GM21786 (cell line): Measurements from ENCODE around the gene UBL4A.

ENCODE experiments used
- ATAC-seq: cut with Tn5 transposase; IDR thresholded peaks from one replicate; pipeline ENCODE4 v1.9.1; 2021; ENCODE audit not compliant: unreplicated experiment

UBL4A gene

GRCh38 chrX:154483325-154483724 lies 3.1 kb downstream of the UBL4A start:
- ATAC-seq = no peak

GRCh38 chrX:154482786-154483185 lies 3.6 kb downstream of the UBL4A start:
- no peak for ATAC-seq

DNA sequence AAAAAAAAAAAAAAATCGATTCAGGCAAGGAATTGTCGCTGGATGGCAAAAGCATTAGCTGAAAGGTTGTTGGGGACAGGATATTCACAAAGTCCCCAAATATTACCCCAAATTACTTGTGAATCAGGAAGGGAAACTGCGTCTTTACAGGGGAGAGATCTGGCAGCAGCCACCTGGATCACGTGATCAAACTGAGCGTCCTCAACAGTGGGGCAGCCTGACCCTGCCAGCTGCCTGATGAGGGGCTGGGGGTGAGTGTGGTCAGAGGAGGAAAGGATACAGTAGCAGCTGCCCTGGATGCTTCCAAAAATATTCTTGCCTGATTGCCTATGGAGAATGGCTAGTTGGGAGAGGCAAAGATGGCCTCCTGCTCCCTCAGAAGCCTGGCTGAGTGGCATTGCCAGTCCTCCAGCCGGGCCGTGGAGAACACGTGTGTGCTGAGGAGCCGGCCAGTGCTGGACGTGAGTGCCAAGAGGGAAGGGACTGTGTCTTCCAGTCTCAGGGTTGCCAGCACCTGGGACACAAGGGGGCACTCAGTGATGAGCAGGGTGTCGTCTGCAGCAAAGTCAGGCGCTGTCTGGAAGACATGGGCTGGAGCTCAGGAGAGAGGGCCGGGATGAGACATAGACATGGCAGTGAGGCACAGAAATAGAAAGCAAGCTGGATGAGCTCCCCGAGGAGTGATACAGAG lies 4.4 kb downstream of the UBL4A start:
- ATAC-seq = no peak

DNA sequence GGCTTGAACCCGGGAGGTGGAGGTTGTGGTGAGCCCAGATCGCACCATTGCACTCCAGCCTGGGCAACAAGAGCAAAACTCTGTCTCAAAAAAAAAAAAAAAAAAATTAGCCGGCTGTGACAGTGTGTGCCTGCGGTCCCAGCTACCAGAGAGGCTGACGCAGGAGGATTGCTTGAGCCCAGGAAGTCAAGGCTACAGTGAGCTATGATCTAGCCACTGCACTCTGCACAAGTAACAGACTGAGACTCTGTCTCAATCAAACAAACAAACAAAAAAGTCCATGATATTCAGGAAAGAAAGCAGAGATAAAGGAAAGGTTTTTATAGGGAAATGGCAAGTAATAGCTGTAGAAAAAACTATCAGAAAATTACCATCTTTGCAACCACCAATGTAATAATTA lies 5.2 kb downstream of the UBL4A start:
- no peak for ATAC-seq

DNA sequence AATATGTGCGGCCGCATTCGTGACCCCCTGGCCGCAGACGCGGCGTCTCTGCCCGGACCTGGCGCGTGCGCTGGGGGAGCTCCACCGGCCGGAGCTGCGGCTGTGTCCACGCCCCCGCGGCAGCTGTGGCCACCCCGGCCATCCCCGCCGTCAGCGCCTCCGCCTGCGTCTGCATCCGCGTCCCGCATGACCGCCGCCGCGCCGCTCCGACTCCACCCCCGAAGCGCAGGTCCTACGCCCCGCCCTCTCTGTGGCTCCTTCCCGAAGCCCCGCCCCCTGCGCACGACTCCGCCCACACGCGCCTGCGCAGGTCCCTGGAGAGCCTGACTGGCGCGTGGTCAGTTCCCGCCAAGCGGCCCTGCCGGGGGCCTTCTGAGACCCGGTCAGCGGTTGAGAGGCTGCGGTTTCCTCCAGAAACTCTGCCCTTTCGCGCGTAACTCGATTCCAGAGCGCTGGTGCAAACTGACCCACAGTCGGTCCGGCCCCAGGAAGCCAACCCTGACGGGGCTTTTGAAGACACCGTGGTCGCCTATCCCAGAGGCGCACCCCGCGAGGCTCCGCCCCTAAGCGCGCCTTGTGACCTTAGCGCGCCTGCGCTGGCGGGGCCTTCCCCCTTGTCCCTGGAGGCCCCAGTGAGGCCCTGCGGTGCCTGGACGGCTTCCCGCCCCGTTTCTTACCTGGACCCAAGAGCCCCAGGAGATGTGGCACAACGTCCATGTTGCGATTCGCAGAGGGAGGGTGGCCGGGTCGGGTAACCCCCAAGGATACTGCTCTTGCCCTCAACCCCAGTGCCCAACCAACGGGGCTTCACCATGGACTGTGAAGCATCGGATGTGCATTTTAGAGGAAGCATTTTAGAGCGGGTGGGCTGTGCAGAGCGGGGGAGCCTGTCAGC lies 7.4 kb downstream of the UBL4A start, which contains the start of gene LAGE3:
Gene LAGE3 (minus strand): TSS at position 554 of the 895 bp plus-strand sequence. CDS start 366 bp downstream, at position 188.
- ATAC-seq = peak; percentile 80

- no peak for ATAC-seq
Observed at GRCh38 chrX:154477891-154478477, 8.4 kb downstream of the UBL4A start.

GRCh38 chrX:154476821-154477220 lies 9.6 kb downstream of the UBL4A start:
- ATAC-seq = no peak

- no peak for ATAC-seq
Observed at GRCh38 chrX:154473683-154474082, 12.7 kb downstream of the UBL4A start.

DNA sequence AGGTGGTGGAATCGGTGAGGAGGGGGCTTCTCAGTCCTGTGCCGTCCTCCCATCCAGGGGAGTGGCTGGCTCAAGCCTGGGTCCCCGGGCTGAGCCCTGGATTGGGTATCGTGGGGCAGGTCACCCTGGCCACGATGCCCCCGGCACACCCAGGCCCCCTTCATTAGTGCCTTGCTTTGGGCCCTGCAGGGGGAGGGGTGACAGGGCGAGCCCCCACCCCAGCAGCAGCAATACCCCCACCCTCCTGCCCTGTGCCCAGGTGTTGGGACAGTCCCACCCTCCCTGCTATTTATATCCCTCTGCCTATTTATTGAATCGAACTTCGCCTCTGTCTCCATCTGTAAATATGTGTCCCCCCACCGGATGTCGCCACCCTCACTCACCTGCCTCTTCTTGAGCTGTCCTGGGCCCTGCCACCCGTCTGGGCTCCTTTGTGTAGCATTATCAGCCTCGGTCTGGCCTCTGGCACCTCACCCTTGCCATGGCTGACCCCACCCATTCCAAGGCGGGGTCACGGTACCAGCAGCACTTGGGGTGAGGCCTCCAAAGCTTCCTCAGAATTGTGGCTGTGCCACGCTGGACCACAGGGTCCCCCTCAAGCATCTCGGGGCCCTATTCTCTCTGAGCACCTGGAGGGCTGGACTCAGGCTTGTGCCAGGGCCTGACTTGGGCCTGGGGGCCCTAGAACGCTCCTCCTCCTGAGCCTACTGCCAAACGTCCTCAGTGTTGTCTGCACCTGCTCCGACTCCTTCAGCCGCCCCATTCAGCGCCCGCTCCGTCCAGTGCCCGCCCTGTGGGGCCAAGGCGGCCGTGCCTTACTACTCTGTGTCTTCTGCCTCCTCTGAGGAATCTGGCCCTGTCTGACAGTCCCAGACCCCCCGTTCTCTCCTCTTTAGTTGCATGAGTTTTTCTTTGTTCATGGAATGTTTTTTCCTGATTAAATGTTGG lies 13.5 kb downstream of the UBL4A start:
- ATAC-seq = no peak

- no peak for ATAC-seq
Observed at GRCh38 chrX:154471839-154472684, 14.4 kb downstream of the UBL4A start.

DNA sequence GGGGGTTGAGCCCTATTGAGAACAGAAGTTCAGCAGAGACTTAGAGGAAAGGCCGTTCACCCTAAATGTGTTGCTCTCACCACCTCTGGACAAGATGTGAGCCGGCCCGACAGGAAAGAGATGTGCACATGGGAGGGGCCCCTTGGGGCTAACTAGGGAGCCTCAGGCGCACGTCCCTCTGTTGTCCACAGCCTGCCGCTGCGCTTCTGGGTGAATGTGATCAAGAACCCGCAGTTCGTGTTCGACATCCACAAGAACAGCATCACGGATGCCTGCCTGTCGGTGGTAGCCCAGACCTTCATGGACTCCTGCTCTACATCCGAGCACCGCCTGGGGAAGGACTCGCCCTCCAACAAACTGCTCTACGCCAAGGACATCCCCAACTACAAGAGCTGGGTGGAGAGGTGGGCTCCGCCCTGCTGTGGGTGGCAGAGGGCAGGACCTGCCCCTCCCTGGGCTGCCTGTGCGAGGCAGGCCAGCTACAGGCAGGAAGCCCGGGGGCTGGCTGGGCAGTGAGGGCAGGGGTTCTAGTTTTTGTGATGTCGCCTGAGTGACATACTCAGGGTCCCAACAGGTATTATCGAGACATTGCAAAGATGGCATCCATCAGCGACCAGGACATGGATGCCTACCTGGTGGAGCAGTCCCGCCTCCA lies 15.4 kb downstream of the UBL4A start:
- ATAC-seq = no peak

DNA sequence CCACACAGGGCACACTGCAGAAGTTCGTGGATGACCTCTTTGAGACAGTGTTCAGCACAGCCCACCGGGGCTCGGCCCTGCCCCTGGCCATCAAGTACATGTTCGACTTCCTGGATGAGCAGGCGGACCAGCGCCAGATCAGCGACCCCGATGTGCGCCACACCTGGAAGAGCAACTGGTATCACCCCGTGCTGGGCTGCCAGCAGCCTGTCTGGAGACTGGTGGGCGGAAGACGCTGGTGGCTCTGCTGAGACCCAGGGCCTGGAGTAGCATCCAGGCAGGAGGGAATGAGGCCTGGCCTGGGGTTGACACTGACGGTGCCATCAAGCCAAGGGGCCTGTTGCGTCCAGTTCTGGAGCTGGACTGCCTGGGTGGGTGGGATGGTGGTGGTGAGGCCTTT lies 16.0 kb downstream of the UBL4A start:
- no peak for ATAC-seq

DNA sequence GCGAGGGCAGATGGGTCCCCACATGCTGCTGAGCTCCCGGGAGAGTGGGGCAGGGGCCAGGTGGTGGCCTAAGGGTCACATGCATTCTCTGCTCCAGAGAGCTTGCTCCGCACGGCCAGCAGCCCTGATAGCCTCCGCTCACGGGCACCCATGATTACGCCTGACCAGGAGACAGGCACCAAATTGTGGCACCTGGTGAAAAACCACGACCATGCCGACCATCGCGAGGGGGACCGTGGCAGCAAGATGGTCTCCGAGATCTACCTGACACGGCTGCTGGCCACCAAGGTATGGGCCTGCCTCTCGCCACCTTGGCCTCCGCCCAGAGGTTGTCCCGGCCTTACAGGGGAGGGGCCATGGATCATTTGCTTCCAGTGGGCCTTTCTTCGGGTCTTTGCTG lies 16.5 kb downstream of the UBL4A start:
- ATAC-seq = no peak

DNA sequence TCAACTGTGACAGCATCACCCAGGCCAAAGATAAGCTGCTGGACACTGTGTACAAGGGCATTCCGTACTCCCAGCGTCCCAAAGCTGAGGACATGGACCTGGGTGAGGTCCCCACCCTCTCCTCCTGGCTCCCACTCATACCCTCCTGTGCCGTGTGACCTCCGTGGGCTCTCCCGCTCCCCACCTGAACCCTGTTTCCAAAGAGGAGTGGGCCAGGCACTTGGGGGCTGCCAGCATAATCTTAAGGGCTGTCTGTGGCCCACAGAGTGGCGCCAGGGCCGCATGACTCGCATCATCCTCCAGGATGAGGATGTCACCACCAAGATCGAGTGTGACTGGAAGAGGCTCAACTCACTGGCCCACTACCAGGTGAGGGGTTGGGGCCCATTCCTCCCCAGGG lies 17.3 kb downstream of the UBL4A start:
- no peak for ATAC-seq

- no peak for ATAC-seq
Observed at GRCh38 chrX:154468217-154468616, 18.2 kb downstream of the UBL4A start.

- ATAC-seq = no peak
Observed at GRCh38 chrX:154467556-154467955, 18.9 kb downstream of the UBL4A start.

DNA sequence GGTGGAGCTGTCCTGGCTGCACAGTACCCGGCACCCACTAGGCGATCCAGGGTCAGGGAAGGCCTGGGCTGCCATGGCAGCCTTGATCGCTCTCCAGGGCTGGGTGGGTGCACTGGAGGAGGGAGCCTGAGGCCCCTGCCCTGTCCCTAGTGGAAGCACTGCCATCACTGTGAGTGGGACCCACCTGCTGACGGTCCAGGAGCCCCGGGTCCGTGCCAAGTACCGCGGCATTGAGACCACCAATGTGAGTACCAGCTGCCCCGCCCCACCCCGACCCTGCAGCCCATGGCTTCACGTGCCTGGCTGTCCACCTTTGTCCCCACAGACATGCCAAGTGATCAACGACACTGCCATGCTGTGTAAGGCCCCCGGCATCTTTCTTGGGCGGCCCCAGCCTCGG lies 19.5 kb downstream of the UBL4A start:
- no peak for ATAC-seq

GRCh38 chrX:154466036-154466435 lies 20.4 kb downstream of the UBL4A start:
- no peak for ATAC-seq

- no peak for ATAC-seq
Observed at GRCh38 chrX:154465601-154466000, 20.8 kb downstream of the UBL4A start.
